Adrenal gland (tissue), 12 donors: ENCODE results near the gene TMEM72. TPM values are rescaled to one million over a fixed set of nuclear protein-coding genes. Genes with fewer than 3 reads are reported as not detected.
A peak's percentile ranks its signal among the peaks of the same experiment; 100 is the strongest.

ENCODE experiments used
- DNase-seq, 7 donors: peaks; one replicate each; pipeline ENCODE4 v3.0.0-alpha.2; 2019 to 2020
- H3K27ac ChIP-seq, 5 donors: fragments of 200-600 bp; sonication (generic) in 4 of 5; 1 replicate in 3 of 5; 2 replicates in 2 of 5; pipeline versions ENCODE4 v1.5.1 to v1.8.0; 2016 to 2020; ENCODE audit warnings: mild to moderate bottlenecking in 1 of 5
- H3K27me3 ChIP-seq: fragments of 200-600 bp; 2 replicates; pipeline ENCODE4 v1.8.0; 2021
- H3K36me3 ChIP-seq, 2 donors: fragments of 200-600 bp; replicated peaks in 1 of 2; 1 replicate in 1 of 2; 2 replicates in 1 of 2; pipeline versions ENCODE4 v1.5.1 to v1.8.0; 2018 to 2022
- H3K4me1 ChIP-seq, 2 donors: fragments of 200-600 bp; replicated peaks in 1 of 2; 1 replicate in 1 of 2; 2 replicates in 1 of 2; pipeline versions ENCODE4 v1.5.1 to v1.8.0; 2018 to 2021
- H3K4me3 ChIP-seq, 4 donors: fragments of 200-600 bp; sonication (generic) in 3 of 4; one replicate each; pipeline ENCODE4 v1.5.1; 2016 to 2018
- H3K9me3 ChIP-seq, 3 donors: fragments of 200-600 bp; sonication (generic) in 1 of 3; replicated peaks in 1 of 3; 1 replicate in 2 of 3; 2 replicates in 1 of 3; pipeline versions ENCODE4 v1.5.1 to v1.8.0; 2016 to 2021
- POLR2A ChIP-seq, 2 donors: fragments of 450-650 bp; IDR thresholded peaks; one replicate each; pipeline ENCODE4 v1.6.1; 2017; ENCODE audit warnings: antibody characterized with exemption in 2 of 2, mild to moderate bottlenecking in 2 of 2, moderate library complexity in 1 of 2
- WGBS, 4 donors: extraction: QIAGEN DNeasy Blood & Tissue Kit in 2 of 4; methylation state at CpG; one replicate each; pipeline versions ENCODE4 v1.1.5 to v1.1.7; 2013 to 2017; 5-methylcytosine and 5-hydroxymethylcytosine counted together
- intact Hi-C, 2 donors: fragments of 100-400 bp; cut with DNase I; formaldehyde crosslinking; loops; one replicate each; pipeline versions ENCODE4 v1.14.1 to v1.15.0; 2022 to 2023
- polyA plus RNA-seq, 3 donors: library from polyadenylated mRNA; stranded (reverse); fragments of 200-250 nt in 2 of 3; fragments of 350-450 nt in 1 of 3; fragmentation: Illumina TruSeq in 1 of 3; extraction: RNeasy Lipid Tissue Mini Kit (QIAGEN cat#74804) in 1 of 3; gene quantifications; one replicate each; pipeline ENCODE4 v1.2.3, GENCODE V29; 2013 to 2014
- total RNA-seq, 9 donors: library from RNA; depleted of rRNA in 4 of 9; stranded (reverse); fragments of >200 nt in 4 of 9; fragments of 120-200 nt in 1 of 9; fragmentation: NEBNext Ultra II Directional in 1 of 9; extraction: Animal tissue kit (Norgen Biotek cat#: 25700) in 1 of 9; gene quantifications; one replicate each; pipeline versions ENCODE4 v1.1.0 to v1.2.4, GENCODE V29; 2013 to 2023
- TF ChIP-seq, protein P1 (sequence below), 6 experiments: fragments of 450-650 bp in 4 of 6; fragments of 200-600 bp in 2 of 6; sonication (generic) in 1 of 6; IDR thresholded peaks; 1 replicate in 5 of 6; 2 replicates in 1 of 6; pipeline versions ENCODE4 v1.5.1 to v1.8.0; 2016 to 2021; ENCODE audit warnings: antibody characterized with exemption in 6 of 6, mild to moderate bottlenecking in 2 of 6, moderate library complexity in 1 of 6
- donor health status: healthy with polysubstance abuse.
- donor health status: Bipolar disorder and iron deficiency.
- donor health status: DM: yes; HTN: yes; CAD: no.
- donor health status: DM: no; HTN: no; CAD: no.
- donor health status: DM: no; HTN: no; CAD: no.
- donor health status: DM: yes; HTN: yes; CAD: no.

TMEM72 gene
- total and polyA plus RNA-seq, 12 donors = 0.17 TPM; not detected in 11

DNA sequence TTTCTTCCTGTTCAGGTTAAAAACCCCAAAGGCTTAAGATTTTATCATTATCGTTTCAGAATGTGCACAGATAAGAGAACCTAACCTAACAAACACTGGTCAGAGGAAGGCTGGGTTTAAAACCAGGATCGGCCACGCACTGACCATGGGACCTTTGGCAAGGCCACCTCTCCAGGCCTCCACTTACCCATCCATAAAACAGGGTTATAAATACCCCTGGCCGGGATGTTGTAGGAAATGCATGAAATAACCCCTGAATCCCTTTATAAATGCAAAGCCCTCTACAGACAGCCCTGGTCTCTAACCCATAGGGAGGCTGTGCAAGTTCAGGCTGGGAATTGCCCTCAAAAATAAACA lies 67.1 kb downstream of the TMEM72 start:
- TF ChIP-seq, protein P1, sequence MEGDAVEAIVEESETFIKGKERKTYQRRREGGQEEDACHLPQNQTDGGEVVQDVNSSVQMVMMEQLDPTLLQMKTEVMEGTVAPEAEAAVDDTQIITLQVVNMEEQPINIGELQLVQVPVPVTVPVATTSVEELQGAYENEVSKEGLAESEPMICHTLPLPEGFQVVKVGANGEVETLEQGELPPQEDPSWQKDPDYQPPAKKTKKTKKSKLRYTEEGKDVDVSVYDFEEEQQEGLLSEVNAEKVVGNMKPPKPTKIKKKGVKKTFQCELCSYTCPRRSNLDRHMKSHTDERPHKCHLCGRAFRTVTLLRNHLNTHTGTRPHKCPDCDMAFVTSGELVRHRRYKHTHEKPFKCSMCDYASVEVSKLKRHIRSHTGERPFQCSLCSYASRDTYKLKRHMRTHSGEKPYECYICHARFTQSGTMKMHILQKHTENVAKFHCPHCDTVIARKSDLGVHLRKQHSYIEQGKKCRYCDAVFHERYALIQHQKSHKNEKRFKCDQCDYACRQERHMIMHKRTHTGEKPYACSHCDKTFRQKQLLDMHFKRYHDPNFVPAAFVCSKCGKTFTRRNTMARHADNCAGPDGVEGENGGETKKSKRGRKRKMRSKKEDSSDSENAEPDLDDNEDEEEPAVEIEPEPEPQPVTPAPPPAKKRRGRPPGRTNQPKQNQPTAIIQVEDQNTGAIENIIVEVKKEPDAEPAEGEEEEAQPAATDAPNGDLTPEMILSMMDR (IDR thresholded peaks at IDR 0.05) = no peak
- TF ChIP-seq POLR2A (IDR thresholded peaks at IDR 0.05) = no peak
- peak overlapping the region in 3 of 4 donors; percentile 14 to 94 (median 80) for H3K4me3 ChIP-seq
- H3K27me3 ChIP-seq = no peaks in the 10 kb centered on the region
- DNase-seq = no peak
- intact Hi-C loops = no loop called here
- H3K9me3 ChIP-seq = no peaks in the 10 kb centered on the region
- H3K27ac ChIP-seq = peak overlapping the region; percentile 9 to 90 (median 79)
- H3K36me3 ChIP-seq = peaks cover 0 to 17% of the 10 kb centered on the region in 2 donors
- peaks cover 52 to 80% of the 10 kb centered on the region in 2 donors for H3K4me1 ChIP-seq
- WGBS, 4 donors = 12 to 37% (median 25%) methylated on average over 4 of the region's 4 CpGs

GRCh38 chr10:44978570-44979280 lies 67.6 kb downstream of the TMEM72 start, which contains the start of gene DEPP1:
DEPP1 (minus strand) TSS chr10:44978809; CDS start chr10:44978030, 779 bp downstream.
- Histone ChIP-seq H3K27me3 (no peaks in the 10 kb centered on the region), H3K4me1 (peaks cover 52 to 80% of the 10 kb centered on the region in 2 donors), H3K27ac (peak within 1 kb of the TSS; percentile 19 to 90 (median 79)), H3K36me3 (peaks cover 0 to 17% of the 10 kb centered on the region in 2 donors), H3K4me3 (peak within 1 kb of the TSS in 3 of 4 donors; percentile 14 to 94 (median 80)), H3K9me3 (no peaks in the 10 kb centered on the region)
- TF ChIP-seq, protein P1 (IDR thresholded peaks at IDR 0.05) = peak in 3 of 6 experiments; percentile 17 to 30 (median 25)
- peak; percentile 99 for TF ChIP-seq POLR2A (IDR thresholded peaks at IDR 0.05)
- intact Hi-C loops = no loop called here
- 17 to 24% (median 19%) methylated on average over 8 to 12 of the region's 12 CpGs for WGBS, 4 donors
- peak; percentile 92 to 98 (median 95) for DNase-seq

GRCh38 chr10:44979281-44980191 lies 68.4 kb downstream of the TMEM72 start:
- Histone ChIP-seq H3K4me1 (peaks cover 47 to 72% of the 10 kb centered on the region in 2 donors), H3K9me3 (no peaks in the 10 kb centered on the region), H3K27me3 (no peaks in the 10 kb centered on the region), H3K27ac (peak overlapping the region in 4 of 5 donors; percentile 19 to 90 (median 78)), H3K36me3 (peaks cover 0 to 17% of the 10 kb centered on the region in 2 donors), H3K4me3 (peak overlapping the region in 1 of 4 donors; percentile 80)
- TF ChIP-seq, protein P1 (IDR thresholded peaks at IDR 0.05) = no peak
- no peak for TF ChIP-seq POLR2A (IDR thresholded peaks at IDR 0.05)
- intact Hi-C loops = no loop called here
- DNase-seq = peak in 1 of 7 donors; percentile 16
- 87 to 92% (median 92%) methylated on average over 12 to 13 of the region's 13 CpGs for WGBS, 4 donors
